GM19463 (cell line): ENCODE measurements around the gene SFT2D2.

Source experiments
- ATAC-seq: cut with Tn5 transposase; IDR thresholded peaks from one replicate; pipeline ENCODE4 v1.9.1; 2021; ENCODE audit warnings: mild to moderate bottlenecking, moderate library complexity; ENCODE audit not compliant: unreplicated experiment

SFT2D2 gene

GRCh38 chr1:168263130-168263529 is 37.3 kb downstream of the SFT2D2 start:
- no peak for ATAC-seq

GRCh38 chr1:168264296-168264695 is 38.5 kb downstream of the SFT2D2 start:
- no peak for ATAC-seq

GRCh38 chr1:168265596-168265995 is 39.8 kb downstream of the SFT2D2 start:
- no peak for ATAC-seq

- ATAC-seq: no peak
Observed at GRCh38 chr1:168266644-168267186, 40.9 kb downstream of the SFT2D2 start.

GRCh38 chr1:168271636-168272035 is 45.8 kb downstream of the SFT2D2 start:
- no peak for ATAC-seq

GRCh38 chr1:168273575-168273974 is 47.8 kb downstream of the SFT2D2 start:
- ATAC-seq: no peak

GRCh38 chr1:168279253-168279652 is 53.4 kb downstream of the SFT2D2 start:
- ATAC-seq: no peak

GRCh38 chr1:168280296-168280927 is 54.6 kb downstream of the SFT2D2 start, which contains the start of gene TBX19:
TSS of gene TBX19 (plus strand) at chr1:168280877. CDS start at chr1:168281091, 214 bp downstream.
- no peak for ATAC-seq

- no peak for ATAC-seq
Observed at GRCh38 chr1:168281603-168282325, 56.0 kb downstream of the SFT2D2 start.

- ATAC-seq: no peak
Observed at GRCh38 chr1:168285521-168285790, 59.7 kb downstream of the SFT2D2 start.

- ATAC-seq: no peak
Observed at GRCh38 chr1:168285971-168286927, 60.4 kb downstream of the SFT2D2 start.

- ATAC-seq: no peak
Observed at GRCh38 chr1:168287237-168287664, 61.4 kb downstream of the SFT2D2 start.

GRCh38 chr1:168288311-168289052 is 62.7 kb downstream of the SFT2D2 start:
- no peak for ATAC-seq

- no peak for ATAC-seq
Observed at GRCh38 chr1:168291222-168291837, 65.5 kb downstream of the SFT2D2 start.

GRCh38 chr1:168293356-168293755 is 67.6 kb downstream of the SFT2D2 start:
- ATAC-seq: no peak

GRCh38 chr1:168295411-168296114 is 69.8 kb downstream of the SFT2D2 start:
- ATAC-seq: no peak

- no peak for ATAC-seq
Observed at GRCh38 chr1:168297019-168297730, 71.4 kb downstream of the SFT2D2 start.

- ATAC-seq: no peak
Observed at GRCh38 chr1:168298446-168298845, 72.6 kb downstream of the SFT2D2 start.

- no peak for ATAC-seq
Observed at GRCh38 chr1:168300626-168301025, 74.8 kb downstream of the SFT2D2 start.
